H1 (cell line): Measurements from ENCODE around the gene ZNF33B. TPM values are rescaled to one million over a fixed set of nuclear protein-coding genes. Genes with fewer than 3 reads are reported as not detected.

ENCODE experiments used
- CTCF ChIA-PET: fragments of 300-600 bp; sonication (Branson Sonifier 250); formaldehyde crosslinking; loops from one replicate; lab custom pipeline; 2021; ENCODE audit not compliant: partially characterized antibody; lab: Charles Lee
- POLR2A ChIA-PET: fragments of 300-600 bp; sonication (Branson Sonifier 250); formaldehyde crosslinking; loops from one replicate; lab custom pipeline; 2021; ENCODE audit warnings: inconsistent platforms; ENCODE audit not compliant: partially characterized antibody; lab: Charles Lee
- DNase-seq, 2 experiments: peaks; one replicate each; pipeline versions ENCODE4 v3.0.0 to v3.0.0-alpha.2; 2010 to 2022; ENCODE audit warnings: low spot score in 2 of 2, low read depth in 1 of 2, mixed read lengths in 1 of 2
- FAIRE-seq: peaks from 2 replicates; lab custom pipeline; 2011; peaks lifted over from hg19 to GRCh38; lab: Jason Lieb, UNC
- H2AFZ ChIP-seq: 2 replicates; pipeline ENCODE4 v1.8.1; 2012; ENCODE audit warnings: low read length, inconsistent platforms
- H2AK5ac ChIP-seq: 2 replicates; pipeline ENCODE4 v1.6.1; 2013; ENCODE audit warnings: low read depth, low read length
- H2BK120ac ChIP-seq: replicated peaks from 2 replicates; pipeline ENCODE3; 2013; ENCODE audit warnings: low read depth, low read length, inconsistent platforms
- H2BK12ac ChIP-seq: 2 replicates; pipeline ENCODE4 v1.6.1; 2013; ENCODE audit warnings: low read depth, low read length
- H2BK15ac ChIP-seq: 2 replicates; pipeline ENCODE4 v1.6.1; 2013; ENCODE audit warnings: low read length
- H2BK20ac ChIP-seq: 2 replicates; pipeline ENCODE4 v1.6.1; 2013; ENCODE audit warnings: low read length
- H2BK5ac ChIP-seq: 2 replicates; pipeline ENCODE4 v1.6.1; 2013; ENCODE audit warnings: low read depth, low read length
- H3K14ac ChIP-seq: 2 replicates; pipeline ENCODE4 v1.6.1; 2013; ENCODE audit warnings: inconsistent platforms; ENCODE audit not compliant: insufficient read length
- H3K18ac ChIP-seq: 2 replicates; pipeline ENCODE4 v1.6.1; 2013; ENCODE audit warnings: low read length; ENCODE audit errors: extremely low read depth
- H3K23ac ChIP-seq: 2 replicates; pipeline ENCODE4 v1.6.1; 2013; ENCODE audit warnings: inconsistent platforms; ENCODE audit not compliant: insufficient read length
- H3K23me2 ChIP-seq: 2 replicates; pipeline ENCODE4 v1.6.1; 2013; ENCODE audit warnings: low read depth, low read length
- H3K27ac ChIP-seq: 2 replicates; pipeline ENCODE4 v1.6.1; 2011; ENCODE audit warnings: low read depth, low read length, inconsistent platforms
- H3K27me3 ChIP-seq, 4 experiments: replicated peaks in 1 of 4; 1 replicate in 1 of 4; 2 replicates in 3 of 4; pipeline versions ENCODE4 v1.6.1 to v1.8.1; 2011 to 2013; ENCODE audit warnings: low read length in 3 of 4, mild to moderate bottlenecking in 3 of 4, inconsistent platforms in 2 of 4, mixed read lengths in 2 of 4, moderate library complexity in 1 of 4; ENCODE audit not compliant: control insufficient read depth in 3 of 4, insufficient read depth in 3 of 4; ENCODE audit errors: extremely low read depth in 1 of 4
- H3K36me3 ChIP-seq, 4 experiments: 2 replicates each; pipeline versions ENCODE4 v1.6.1 to v1.8.1; 2011 to 2013; ENCODE audit warnings: mild to moderate bottlenecking in 4 of 4, low read length in 3 of 4, moderate library complexity in 2 of 4, control low read depth in 1 of 4, inconsistent platforms in 1 of 4; ENCODE audit not compliant: insufficient read depth in 4 of 4, control insufficient read depth in 2 of 4
- H3K4ac ChIP-seq: replicated peaks from 2 replicates; pipeline ENCODE3; 2013; ENCODE audit warnings: low read length, low read depth, mixed read lengths, inconsistent platforms; ENCODE audit not compliant: insufficient read length
- H3K4me1 ChIP-seq, 4 experiments: replicated peaks in 1 of 4; 1 replicate in 1 of 4; 2 replicates in 3 of 4; pipeline versions ENCODE4 v1.6.1 to v1.8.1; 2011 to 2013; ENCODE audit warnings: low read length in 3 of 4, inconsistent platforms in 2 of 4, mixed read lengths in 1 of 4; ENCODE audit not compliant: insufficient read depth in 4 of 4, control insufficient read depth in 3 of 4
- H3K4me2 ChIP-seq, 2 experiments: 2 replicates each; pipeline versions ENCODE4 v1.6.1 to v1.8.1; 2011 to 2013; ENCODE audit warnings: low read depth in 2 of 2, low read length in 2 of 2, control low read depth in 1 of 2, inconsistent platforms in 1 of 2, mild to moderate bottlenecking in 1 of 2; ENCODE audit not compliant: insufficient read depth in 1 of 2
- H3K4me3 ChIP-seq, 4 experiments: fragments of 200-600, 300-600 bp in 1 of 4; sonication (generic), shearing (Covaris generic), sonication (Bioruptor Twin) in 1 of 4; 2 replicates each; pipeline versions ENCODE4 v1.5.1 to v1.8.1; 2011 to 2016; ENCODE audit warnings: low read length in 4 of 4, low read depth in 3 of 4, control low read depth in 2 of 4, inconsistent platforms in 2 of 4, mild to moderate bottlenecking in 2 of 4, mixed read lengths in 1 of 4, moderate library complexity in 1 of 4; ENCODE audit not compliant: insufficient read depth in 2 of 4; ENCODE audit errors: extremely low read depth in 1 of 4
- H3K56ac ChIP-seq: replicated peaks from 2 replicates; pipeline ENCODE3; 2013; ENCODE audit warnings: low read depth, mild to moderate bottlenecking, mixed read lengths, low read length, inconsistent platforms; ENCODE audit not compliant: insufficient read length
- H3K79me1 ChIP-seq: 2 replicates; pipeline ENCODE4 v1.6.1; 2013; ENCODE audit warnings: low read depth, low read length, control low read depth
- H3K79me2 ChIP-seq, 2 experiments: 2 replicates each; pipeline versions ENCODE4 v1.6.1 to v1.8.1; 2012 to 2013; ENCODE audit warnings: low read length in 2 of 2, mild to moderate bottlenecking in 2 of 2, inconsistent platforms in 1 of 2; ENCODE audit not compliant: insufficient read depth in 2 of 2, control insufficient read depth in 1 of 2
- H3K9ac ChIP-seq, 4 experiments: replicated peaks in 1 of 4; 1 replicate in 1 of 4; 2 replicates in 3 of 4; pipeline versions ENCODE4 v1.6.1 to v1.8.1; 2011 to 2013; ENCODE audit warnings: low read depth in 3 of 4, low read length in 3 of 4, control low read depth in 2 of 4, mild to moderate bottlenecking in 2 of 4, moderate library complexity in 2 of 4, inconsistent platforms in 1 of 4; ENCODE audit errors: extremely low read depth in 1 of 4
- H3K9me3 ChIP-seq, 2 experiments: 2 replicates each; pipeline versions ENCODE4 v1.6.1 to v1.8.1; 2012 to 2013; ENCODE audit warnings: mild to moderate bottlenecking in 2 of 2, moderate library complexity in 2 of 2, control low read depth in 1 of 2, inconsistent platforms in 1 of 2, low read depth in 1 of 2, low read length in 1 of 2, mixed read lengths in 1 of 2; ENCODE audit not compliant: insufficient read depth in 2 of 2
- H4K20me1 ChIP-seq, 2 experiments: replicated peaks in 1 of 2; 2 replicates each; pipeline versions ENCODE3 to v1.8.1; 2011 to 2013; ENCODE audit warnings: inconsistent platforms in 2 of 2, low read length in 2 of 2, mild to moderate bottlenecking in 1 of 2; ENCODE audit not compliant: insufficient read depth in 2 of 2, control insufficient read depth in 1 of 2
- H4K5ac ChIP-seq: 2 replicates; pipeline ENCODE4 v1.6.1; 2013; ENCODE audit warnings: low read length, low read depth, mixed read lengths, inconsistent platforms; ENCODE audit not compliant: insufficient read length
- H4K8ac ChIP-seq: 2 replicates; pipeline ENCODE4 v1.8.0; 2013; ENCODE audit warnings: mild to moderate bottlenecking, moderate library complexity, low read length, inconsistent platforms; ENCODE audit not compliant: insufficient read depth; ENCODE audit errors: extremely low read depth
- H4K91ac ChIP-seq: replicated peaks from 2 replicates; pipeline ENCODE3; 2013; ENCODE audit warnings: low read length, mixed read lengths, inconsistent platforms; ENCODE audit not compliant: insufficient read length
- CREB1 ChIP-seq: IDR thresholded peaks from 2 replicates; pipeline ENCODE4 v1.6.1; 2012; ENCODE audit warnings: inconsistent platforms
- CTCF ChIP-seq, 3 experiments: IDR thresholded peaks; 1 replicate in 2 of 3; 2 replicates in 1 of 3; pipeline versions ENCODE4 v1.5.1 to v1.6.1; 2011; ENCODE audit warnings: low read length in 3 of 3, mild to moderate bottlenecking in 3 of 3, inconsistent platforms in 2 of 3, low read depth in 1 of 3, moderate library complexity in 1 of 3; ENCODE audit not compliant: insufficient read depth in 1 of 3; ENCODE audit errors: control extremely low read depth in 1 of 3
- EP300 ChIP-seq, 2 experiments: IDR thresholded peaks; 1 replicate in 1 of 2; 2 replicates in 1 of 2; pipeline ENCODE4 v1.6.1; 2011 to 2012; ENCODE audit warnings: low read depth in 2 of 2, low read length in 2 of 2, mild to moderate bottlenecking in 2 of 2, borderline replicate concordance in 1 of 2, inconsistent platforms in 1 of 2, moderate library complexity in 1 of 2
- GTF2F1 ChIP-seq: IDR thresholded peaks from 2 replicates; pipeline ENCODE4 v1.6.1; 2012; ENCODE audit warnings: low read depth, low read length, improper control_type of control experiment, borderline replicate concordance
- HDAC6 ChIP-seq: IDR thresholded peaks from one replicate; pipeline ENCODE4 v1.7.1; 2012; ENCODE audit warnings: low read depth, mild to moderate bottlenecking, inconsistent platforms, low read length, moderate library complexity
- KDM1A ChIP-seq: fragments of 200-600, 300-600 bp; sonication (generic); IDR thresholded peaks from 2 replicates; pipeline ENCODE4 v1.7.1; 2016; ENCODE audit warnings: mild to moderate bottlenecking, low read length, borderline replicate concordance
- RAD21 ChIP-seq, 2 experiments: IDR thresholded peaks in 1 of 2; conservative IDR thresholded peaks in 1 of 2; 2 replicates each; pipeline ENCODE4 v1.6.1; 2011; ENCODE audit warnings: low read depth in 2 of 2, low read length in 2 of 2, improper control_type of control experiment in 1 of 2, inconsistent platforms in 1 of 2, mild to moderate bottlenecking in 1 of 2, moderate library complexity in 1 of 2
- RXRA ChIP-seq: IDR thresholded peaks from 2 replicates; pipeline ENCODE4 v1.6.1; 2011; ENCODE audit warnings: low read depth, mild to moderate bottlenecking, low read length, moderate library complexity; ENCODE audit not compliant: insufficient read depth
- SP4 ChIP-seq: IDR thresholded peaks from 2 replicates; pipeline ENCODE4 v1.6.1; 2012; ENCODE audit warnings: low read length, inconsistent platforms
- TEAD4 ChIP-seq: IDR thresholded peaks from 2 replicates; pipeline ENCODE4 v1.6.1; 2012; ENCODE audit warnings: low read depth, low read length, inconsistent platforms, mixed read lengths
- WGBS, 2 experiments: shearing (Covaris generic) in 1 of 2; methylation state at CpG; one replicate each; pipeline versions ENCODE4 v1.1.6 to v1.1.7; 2013 to 2015; ENCODE audit warnings: low lambda C conversion rate in 2 of 2, mixed read lengths in 2 of 2, inconsistent platforms in 1 of 2, low coverage in 1 of 2, missing lambda C conversion rate in 1 of 2; ENCODE audit not compliant: insufficient replicate concordance in 2 of 2, insufficient coverage in 1 of 2, insufficient read length in 1 of 2; ENCODE audit errors: extremely low coverage in 1 of 2, missing lambda C conversion rate in 1 of 2; 5-methylcytosine and 5-hydroxymethylcytosine counted together
- polyA plus RNA-seq, 7 experiments: library from polyadenylated mRNA; depleted of rRNA in 3 of 7; stranded (reverse) in 5 of 7; unstranded in 2 of 7; fragments of >200 nt in 5 of 7; fragments of 200-250 nt in 2 of 7; gene quantifications; 1 replicate in 5 of 7; 2 replicates in 1 of 7; 4 replicates in 1 of 7; pipeline versions ENCODE4 v1.2.1 to v1.2.3, GENCODE V29; 2011 to 2013; ENCODE audit warnings: missing spikeins in 2 of 7, mixed read lengths in 2 of 7
- total RNA-seq: library from RNA; stranded (reverse); fragmentation: NEBNext Ultra II Directional; extraction: Animal tissue kit (Norgen Biotek cat#: 25700); gene quantifications from 2 replicates; pipeline ENCODE4 v1.2.1, GENCODE V29; 2021

The ZNF33B gene
- total and polyA plus RNA-seq, 2 of the 8 experiments (the other 6 are each of a cell fraction or from before 2014, with no cell fraction given) = 10.7 to 33.4 TPM

- no peaks in the 10 kb centered on the region; the same call in 1 of the 2 replicates for H3K79me1 ChIP-seq
- no peak overlapping the region for H2BK20ac ChIP-seq
- no peak overlapping the region for H2BK15ac ChIP-seq
- no peaks in the 10 kb centered on the region for H4K20me1 ChIP-seq
- TF ChIP-seq TEAD4 (no peak), RXRA (no peak), RAD21 (IDR thresholded peaks at IDR 0.05 in 1 of 2, conservative IDR thresholded peaks at IDR 0.05 in 1 of 2; ENCODE audit: low read depth in 2 of 2, low read length in 2 of 2) (no peak), CREB1 (no peak), EP300 (IDR thresholded peaks at IDR 0.05; ENCODE audit: borderline replicate concordance in 1 of 2, low read depth in 2 of 2, low read length in 2 of 2) (no peak), GTF2F1 (no peak), HDAC6 (no peak), CTCF (IDR thresholded peaks at IDR 0.05; ENCODE audit: control extremely low read depth in 1 of 3, insufficient read depth in 1 of 3, low read depth in 1 of 3, low read length in 3 of 3) (no peak), KDM1A (no peak), SP4 (no peak)
- ChIA-PET CTCF (no interaction called here), POLR2A (no interaction called here)
- no peak overlapping the region for H3K56ac ChIP-seq
- no peak overlapping the region for H4K8ac ChIP-seq
- H3K9ac ChIP-seq = no peak overlapping the region
- H2BK12ac ChIP-seq = no peak overlapping the region
- H3K27ac ChIP-seq = no peak overlapping the region
- H3K36me3 ChIP-seq = peaks cover 2 to 33% (median 9%) of the 10 kb centered on the region in 4 experiments; a peak in 5 of 8 replicates
- H3K4me3 ChIP-seq = no peak overlapping the region
- no peak overlapping the region for H2AFZ ChIP-seq
- H3K4me2 ChIP-seq = no peak overlapping the region
- H4K91ac ChIP-seq = no peak overlapping the region
- FAIRE-seq (no peak), DNase-seq (no peak)
- WGBS, 2 experiments = 86% methylated on average over 3 of the region's 3 CpGs; no CpG with 5 or more reads in 1 of the 2 experiments
- H2AK5ac ChIP-seq = no peak overlapping the region
- H3K14ac ChIP-seq = no peak overlapping the region
- no peak overlapping the region for H4K5ac ChIP-seq
- no peak overlapping the region for H2BK5ac ChIP-seq
- H3K4ac ChIP-seq = no peak overlapping the region
- H3K18ac ChIP-seq = no peak overlapping the region
- peaks cover under 1% of the 10 kb centered on the region; the same call in 1 of the 2 replicates for H3K23me2 ChIP-seq
- H3K27me3 ChIP-seq = no peaks in the 10 kb centered on the region
- H3K4me1 ChIP-seq = peaks cover 0 to 4% (median 0%) of the 10 kb centered on the region in 4 experiments; a peak in 1 of 7 replicates
- no peak overlapping the region for H2BK120ac ChIP-seq
- H3K9me3 ChIP-seq = no peaks in the 10 kb centered on the region
- peaks cover 0 to 23% of the 10 kb centered on the region in 2 experiments; a peak in 2 of 4 replicates for H3K79me2 ChIP-seq
- H3K23ac ChIP-seq = no peak overlapping the region
Observed at GRCh38 chr10:42632564-42632963, 5.8 kb downstream of the ZNF33B start.
